SH-SY5Y (cell line): ENCODE measurements around the gene TNNC1.

ENCODE experiments used
- GATA2 ChIP-seq: IDR thresholded peaks from 2 replicates; pipeline ENCODE4 v1.6.1; 2011; ENCODE audit warnings: mild to moderate bottlenecking, low read depth, low read length
- GATA3 ChIP-seq: IDR thresholded peaks from 2 replicates; pipeline ENCODE4 v1.6.1; 2011; ENCODE audit warnings: low read depth, mild to moderate bottlenecking, low read length, moderate library complexity

GRCh38 chr3:52440671-52441070 lies 13.2 kb downstream of the TNNC1 start:
- TF ChIP-seq GATA2 (no peak), GATA3 (no peak)
